Fibroblast of skin of right biceps (primary cell): ENCODE data around the gene SH3RF3.
A peak's percentile ranks its signal among the peaks of the same experiment; 100 is the strongest.

Experiments
- DNase-seq: peaks from one replicate; pipeline ENCODE4 v3.0.0-alpha.2; 2013

SH3RF3 gene

DNA sequence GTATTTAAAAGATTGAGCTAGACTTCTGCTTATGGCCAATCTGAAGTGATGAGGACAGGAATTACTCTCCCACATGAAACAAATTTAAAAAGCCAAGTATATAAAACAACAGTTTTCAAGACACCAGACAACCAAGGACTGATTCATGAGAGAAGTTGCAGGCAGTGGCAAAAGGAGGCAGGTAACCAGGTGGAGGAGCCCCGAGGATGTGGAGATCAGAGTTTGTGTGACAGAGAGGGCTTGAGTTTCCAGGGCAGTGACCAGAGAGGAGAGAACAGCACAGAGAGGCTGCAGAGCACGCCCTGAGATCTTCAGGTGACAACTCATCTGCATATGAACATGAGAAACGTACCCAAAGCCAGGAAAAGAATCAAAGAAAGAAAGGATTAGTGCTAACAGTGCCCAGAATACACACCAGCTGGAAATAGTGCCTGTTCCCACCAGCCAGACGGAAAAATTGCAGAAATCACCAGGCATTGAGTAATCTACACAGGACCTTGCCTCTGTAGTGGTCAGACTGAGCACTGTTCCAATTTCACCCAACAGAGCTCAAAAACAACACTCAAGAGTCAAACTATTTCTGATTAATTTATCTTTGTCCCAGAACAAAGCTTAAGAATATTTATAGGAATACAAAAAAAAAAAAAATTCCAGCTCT is 311.6 kb downstream of the SH3RF3 start:
- DNase-seq: no peak

DNA sequence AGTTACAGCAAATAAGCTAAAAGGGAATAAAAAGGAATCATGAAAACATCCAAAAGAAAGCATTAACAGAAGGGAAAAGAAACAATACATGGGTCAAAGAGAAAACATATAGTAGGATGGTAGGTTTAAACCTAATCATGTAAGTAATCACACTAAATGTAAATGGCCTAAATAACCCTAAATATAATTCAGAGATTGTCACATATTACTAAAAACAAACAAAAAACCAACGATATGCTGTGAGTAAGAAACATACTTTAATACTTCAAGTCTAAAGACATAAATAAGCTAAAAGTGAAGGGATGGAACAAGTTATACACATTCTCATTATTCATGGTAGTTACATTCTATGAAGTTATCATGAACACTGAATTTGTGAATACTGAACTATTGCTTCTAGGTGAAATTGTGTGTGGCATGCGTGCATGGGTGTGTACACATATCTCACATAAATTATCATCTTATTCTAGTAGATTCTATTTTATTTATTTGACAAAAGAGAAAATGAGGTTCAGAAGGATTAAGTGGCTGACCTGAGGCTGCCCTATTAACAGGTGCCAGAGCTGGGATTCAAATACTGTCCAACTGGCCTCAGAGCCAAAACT is 313.8 kb downstream of the SH3RF3 start:
- no peak for DNase-seq

- no peak for DNase-seq
Measured at GRCh38 chr2:109444916-109445315, 315.9 kb downstream of the SH3RF3 start.

DNA sequence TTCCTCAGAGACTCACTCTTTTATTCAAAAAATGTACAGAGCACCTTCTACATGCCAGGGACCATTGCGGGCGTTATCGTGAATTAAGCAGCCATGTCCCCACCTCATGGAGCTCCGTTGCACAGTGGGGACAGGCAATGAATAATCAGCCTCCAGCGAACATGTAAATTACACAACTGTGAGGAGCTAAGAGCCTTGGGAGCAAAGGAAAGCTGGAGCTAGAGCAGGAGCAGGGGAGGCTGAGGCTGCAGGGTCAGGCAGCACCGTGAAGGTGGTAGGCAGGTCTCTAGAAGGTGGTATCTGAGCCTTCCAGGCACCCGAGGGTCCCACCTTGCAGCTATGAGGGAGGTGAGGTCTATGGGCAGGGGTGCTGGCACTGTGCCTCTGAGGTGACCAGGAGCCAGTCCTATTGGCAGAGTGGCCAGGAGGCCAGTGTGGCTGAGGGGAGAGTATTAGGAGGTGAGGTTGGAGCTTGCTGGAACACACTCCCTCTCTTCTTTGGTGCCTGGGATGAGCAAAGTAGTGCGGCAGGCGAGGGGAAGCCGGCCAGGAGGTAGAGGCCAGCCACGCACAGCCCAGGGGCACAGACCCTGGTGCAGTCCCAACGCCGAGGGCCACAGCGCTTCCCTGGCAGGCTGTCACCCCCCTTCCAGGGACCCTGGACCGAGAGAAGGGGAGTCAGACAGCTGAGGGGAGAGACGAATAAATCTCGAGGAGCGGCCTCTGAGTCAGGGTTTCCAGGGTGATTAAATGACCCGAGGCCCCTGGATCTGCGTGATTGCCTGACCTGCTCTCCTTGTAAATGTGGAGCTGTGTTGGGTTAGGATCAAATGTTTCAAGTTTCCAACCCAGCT is 317.5 kb downstream of the SH3RF3 start:
- no peak for DNase-seq

DNA sequence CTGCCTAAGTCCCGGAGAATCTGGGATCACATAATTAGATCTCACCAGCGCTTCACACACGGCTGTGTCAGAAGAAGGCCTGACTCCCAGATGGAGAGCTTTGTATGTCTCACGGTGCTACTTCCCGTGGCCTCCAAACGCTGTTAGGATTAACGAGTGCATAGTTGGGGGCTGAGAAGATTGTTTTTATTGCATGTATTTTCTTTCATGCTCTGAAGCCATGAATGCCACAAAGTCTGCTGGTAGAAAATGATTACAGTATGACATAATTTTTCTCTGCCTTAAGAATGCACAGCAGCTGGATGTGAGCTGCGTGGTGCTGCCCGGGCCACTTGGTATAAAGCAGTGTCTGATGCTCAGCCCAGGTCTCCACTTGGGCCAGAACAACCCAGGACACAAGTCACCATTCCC is 318.3 kb downstream of the SH3RF3 start:
- DNase-seq: peak; percentile 96

GRCh38 chr2:109447776-109448175 is 318.8 kb downstream of the SH3RF3 start:
- DNase-seq: no peak

DNA sequence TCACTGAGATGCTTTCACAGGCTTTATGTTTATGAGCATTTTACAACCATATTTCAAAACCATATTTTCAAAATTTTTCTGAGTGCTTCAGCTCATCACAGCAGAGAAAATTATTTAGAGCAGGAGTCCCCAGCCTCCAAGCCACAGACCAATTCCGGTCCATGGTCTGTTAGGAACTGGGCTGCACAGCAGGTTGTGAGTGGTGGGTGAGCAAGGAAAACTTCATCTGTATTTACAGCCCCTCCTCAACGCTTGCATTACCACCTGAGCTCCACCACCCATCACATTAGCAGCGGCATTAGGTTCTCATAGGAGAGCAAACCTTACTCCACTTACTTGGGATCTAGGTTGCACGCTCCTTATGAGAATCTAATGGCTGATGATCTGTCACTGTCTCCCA is 319.2 kb downstream of the SH3RF3 start:
- DNase-seq: no peak

DNA sequence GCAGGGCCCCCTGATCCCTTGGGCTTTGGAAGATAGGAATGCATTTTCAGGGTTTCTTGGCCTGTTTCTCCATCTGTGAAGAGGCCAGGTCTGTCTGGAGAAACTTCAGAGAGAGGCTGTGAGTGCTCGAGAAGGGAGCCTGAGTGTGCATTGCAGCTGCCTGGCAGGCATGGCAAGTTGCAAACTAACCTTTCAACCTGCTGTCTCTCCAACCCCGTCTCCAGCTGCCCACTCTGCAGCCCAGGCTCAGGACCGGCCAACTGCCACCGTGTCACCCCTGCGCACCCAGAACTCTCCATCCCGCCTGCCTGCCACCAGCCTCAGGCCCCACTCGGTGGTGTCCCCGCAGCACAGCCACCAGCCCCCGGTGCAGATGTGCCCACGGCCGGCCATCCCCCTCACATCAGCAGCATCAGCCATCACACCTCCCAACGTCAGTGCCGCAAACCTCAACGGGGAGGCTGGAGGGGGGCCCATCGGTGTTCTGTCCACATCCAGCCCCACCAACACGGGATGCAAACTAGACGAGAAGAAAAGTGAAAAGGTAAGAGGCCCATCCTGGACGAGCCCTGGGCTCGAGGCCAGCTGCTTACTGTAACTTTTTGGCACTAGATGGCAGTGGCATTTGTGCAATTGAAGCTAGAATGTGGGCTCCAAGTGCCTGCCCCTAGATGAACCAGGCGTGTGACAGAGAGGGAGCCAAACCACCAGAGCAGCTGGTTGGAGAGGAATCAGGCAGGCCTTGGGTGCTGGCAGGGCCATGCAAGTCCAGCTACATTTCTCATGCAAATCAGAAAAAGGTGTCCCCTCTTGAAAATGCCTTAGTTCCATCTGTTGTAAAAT is 320.2 kb downstream of the SH3RF3 start:
- DNase-seq: no peak

DNA sequence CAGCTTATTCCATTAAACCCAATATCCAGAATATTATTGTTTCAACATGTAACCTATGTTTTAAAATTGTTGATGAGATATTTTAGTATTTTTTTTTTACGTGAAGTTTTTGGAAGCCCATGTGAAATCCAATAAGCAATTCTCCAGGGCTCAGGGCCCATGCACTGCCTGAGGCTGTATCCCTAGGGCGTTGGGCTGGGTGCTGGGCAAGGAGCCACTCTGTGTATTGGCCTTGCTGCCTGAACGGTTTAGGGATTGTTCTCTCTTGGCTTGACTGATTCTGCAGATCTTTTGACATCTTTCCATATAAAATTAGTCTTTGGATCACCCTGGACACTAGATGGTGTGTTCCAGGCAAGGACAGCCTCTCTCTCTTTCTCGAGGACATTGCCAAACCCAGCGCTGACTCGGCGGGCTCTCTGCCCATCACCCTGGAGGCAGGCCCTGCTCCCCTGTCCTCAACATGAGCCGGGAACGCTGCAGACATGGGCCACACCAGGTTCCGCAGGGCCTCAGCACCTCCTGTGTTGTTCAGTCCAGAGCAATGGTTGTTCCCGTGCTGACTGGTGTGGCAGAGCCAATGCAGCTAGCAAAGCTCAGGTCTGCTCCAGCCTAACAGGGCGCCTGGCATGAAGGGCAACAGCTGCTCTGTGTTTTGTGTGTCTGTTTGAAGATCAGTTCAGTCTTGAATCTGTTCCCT is 321.7 kb downstream of the SH3RF3 start:
- DNase-seq: no peak

DNA sequence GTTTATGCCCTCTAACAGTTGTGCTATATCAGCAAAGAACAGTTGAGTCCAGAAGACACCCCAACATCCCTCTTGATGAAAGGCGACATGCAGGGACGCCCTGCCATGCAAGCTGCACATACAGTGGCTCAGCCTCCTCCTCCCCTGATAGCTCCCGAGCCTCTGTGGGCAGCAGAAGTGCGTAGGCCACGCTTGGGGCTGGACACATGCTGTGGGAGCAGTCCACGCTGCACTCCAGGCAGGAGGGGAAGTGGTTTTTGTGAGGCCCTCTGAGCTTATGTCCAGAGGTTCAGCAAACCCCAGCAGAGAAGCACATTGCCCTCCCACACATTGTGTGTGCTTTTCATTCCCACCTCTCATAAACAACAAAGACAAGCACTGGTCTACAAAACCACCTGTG is 322.7 kb downstream of the SH3RF3 start:
- no peak for DNase-seq

DNA sequence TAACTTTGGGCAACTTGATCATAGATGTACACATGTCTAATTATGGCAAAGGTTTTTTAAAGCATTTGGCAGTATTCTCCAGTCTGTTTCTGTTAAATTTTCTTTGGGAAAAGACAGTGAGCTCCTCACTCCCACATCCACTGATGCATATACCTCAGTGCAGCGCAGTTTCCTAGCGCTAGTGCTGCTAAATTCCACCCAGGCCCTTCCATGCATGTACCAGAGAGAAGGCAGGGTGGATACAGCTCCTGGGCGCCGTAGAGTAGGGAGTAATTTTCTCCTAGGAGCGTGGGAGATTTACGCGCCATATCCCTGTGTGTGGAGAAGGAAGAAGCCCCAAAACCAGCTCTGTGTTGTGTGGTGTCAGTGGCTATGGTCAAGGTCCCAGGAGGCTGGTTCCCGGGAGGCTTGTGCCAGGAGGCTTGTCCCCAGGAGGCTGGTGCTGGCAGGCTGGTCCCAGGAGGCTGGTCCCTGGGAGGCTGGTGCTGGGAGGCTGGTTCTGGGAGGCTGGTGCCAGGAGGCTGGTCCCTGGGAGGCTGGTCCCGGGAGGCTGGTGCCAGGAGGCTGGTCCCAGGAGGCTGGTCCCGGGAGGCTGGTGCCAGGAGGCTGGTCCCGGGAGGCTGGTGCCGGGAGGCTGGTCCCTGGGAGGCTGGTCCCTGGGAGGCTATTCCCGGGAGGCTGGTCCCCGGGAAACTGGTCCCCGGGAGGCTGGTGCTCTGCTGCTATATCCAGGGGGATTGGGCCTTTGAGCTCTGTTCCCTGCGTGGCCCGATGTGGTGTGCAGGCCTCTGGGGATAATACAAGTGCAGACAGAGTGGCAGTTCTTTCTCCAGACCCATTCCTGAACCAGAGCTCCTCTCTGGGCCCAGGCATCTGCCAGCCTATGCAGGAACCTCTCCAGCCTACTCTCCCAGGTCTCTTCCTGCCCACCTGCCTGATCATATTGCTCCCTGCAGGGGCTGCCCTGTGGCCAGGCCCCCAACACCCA is 323.6 kb downstream of the SH3RF3 start:
- DNase-seq: no peak

GRCh38 chr2:109453371-109453995 is 324.5 kb downstream of the SH3RF3 start:
- no peak for DNase-seq

- DNase-seq: no peak
Measured at GRCh38 chr2:109454304-109454703, 325.3 kb downstream of the SH3RF3 start.

DNA sequence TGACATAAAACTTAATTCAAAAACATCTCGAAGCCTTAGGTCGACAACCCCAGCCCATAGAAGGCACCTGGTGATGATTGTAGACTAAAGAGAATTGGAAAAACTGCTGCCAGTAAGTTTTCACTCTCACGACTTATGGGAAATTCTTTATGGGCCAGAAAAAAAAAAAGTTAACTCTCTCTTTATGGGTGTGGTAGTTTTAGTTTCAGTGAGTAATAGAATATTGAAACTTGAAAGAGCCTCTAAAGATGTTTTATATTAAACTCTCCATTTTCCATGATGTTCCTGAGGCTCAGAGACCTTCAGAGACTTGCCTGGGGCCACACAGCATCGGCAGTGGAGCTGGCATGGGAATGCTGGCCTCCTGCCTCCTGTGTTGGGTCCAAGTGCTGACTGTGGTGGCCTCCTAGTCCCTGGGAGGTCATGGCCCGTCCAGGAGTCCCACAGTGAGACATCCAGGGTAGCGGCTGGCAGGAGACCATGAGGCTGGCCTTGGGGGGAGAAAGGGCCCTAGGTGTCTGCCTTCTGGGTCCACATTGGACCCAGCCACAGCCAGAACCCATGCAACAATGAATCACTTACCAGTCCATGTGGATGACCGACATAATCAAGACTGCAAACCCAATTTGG is 325.9 kb downstream of the SH3RF3 start:
- DNase-seq: no peak

GRCh38 chr2:109455731-109456691 is 327.0 kb downstream of the SH3RF3 start:
- DNase-seq: no peak

GRCh38 chr2:109456776-109457175 is 327.8 kb downstream of the SH3RF3 start:
- DNase-seq: no peak

GRCh38 chr2:109457366-109457765 is 328.4 kb downstream of the SH3RF3 start:
- peak; percentile 12 for DNase-seq

DNA sequence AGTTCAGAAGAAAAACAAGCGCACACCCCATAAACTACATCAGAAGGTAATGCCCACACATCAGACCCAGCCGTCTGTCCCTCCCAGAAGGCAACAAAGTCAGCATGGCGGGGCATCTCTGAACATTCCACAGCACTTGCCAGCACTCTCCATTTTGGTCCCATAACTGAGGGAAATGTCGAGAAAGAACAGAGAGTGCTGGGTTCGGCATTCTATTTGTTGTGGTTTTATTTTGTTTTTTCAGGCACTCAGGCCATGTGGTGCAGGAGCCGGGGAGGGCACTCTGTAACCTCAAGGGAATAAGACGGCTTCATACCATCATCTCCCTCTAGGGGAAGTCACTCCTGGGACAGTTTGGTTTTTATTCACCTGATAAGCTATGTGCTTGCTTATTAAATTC is 328.8 kb downstream of the SH3RF3 start:
- DNase-seq: peak; percentile 17

DNA sequence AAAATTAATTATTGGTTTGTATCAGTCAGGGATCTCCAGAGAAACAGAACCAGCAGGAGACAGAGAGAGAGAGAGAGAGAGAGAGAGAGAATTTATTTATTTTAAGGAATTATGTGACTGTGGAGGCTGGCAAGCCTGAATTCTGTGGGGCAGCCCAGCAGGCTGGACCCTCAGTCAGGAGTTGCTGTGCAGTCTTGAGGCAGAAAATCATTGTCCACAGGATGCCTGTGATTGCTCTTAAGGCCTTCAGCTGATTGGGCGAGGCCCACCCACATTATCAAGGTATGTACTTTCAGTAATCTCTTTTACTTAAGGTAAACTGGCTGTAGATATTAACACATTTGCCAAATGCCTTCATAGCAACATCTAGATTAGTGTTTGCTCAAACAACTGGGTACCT is 329.5 kb downstream of the SH3RF3 start:
- DNase-seq: no peak
